SK-N-SH treated with all-trans-retinoic acid at 6 μM for 48 hours (cell line): ENCODE data around the gene CLEC16A.

Experiments used
- ARNTL ChIP-seq: fragments of 450-650 bp; formaldehyde crosslinking; IDR thresholded peaks from 2 replicates; pipeline ENCODE4 v1.5.0; 2020; ENCODE audit warnings: low read depth, mild to moderate bottlenecking, moderate library complexity, borderline replicate concordance
- CREB5 ChIP-seq: fragments of 250-450 bp; sonication (Bioruptor Pico); IDR thresholded peaks from 2 replicates; pipeline ENCODE4 v1.5.1; 2020; ENCODE audit warnings: low read depth, mild to moderate bottlenecking, moderate library complexity
- CSDC2 ChIP-seq: fragments of 250-450 bp; sonication (Bioruptor Pico); IDR thresholded peaks from 2 replicates; pipeline ENCODE4 v1.5.0; 2020; ENCODE audit warnings: mild to moderate bottlenecking, moderate library complexity
- GLIS3 ChIP-seq: fragments of 250-450 bp; sonication (Bioruptor Pico); IDR thresholded peaks from 2 replicates; pipeline ENCODE4 v1.5.0; 2020; ENCODE audit warnings: mild to moderate bottlenecking, moderate library complexity
- ISL1 ChIP-seq: fragments of 250-450 bp; sonication (Bioruptor Pico); IDR thresholded peaks from 2 replicates; pipeline ENCODE4 v2.1.2; 2022; ENCODE audit warnings: mild to moderate bottlenecking, moderate library complexity
- PATZ1 ChIP-seq: fragments of 250-450 bp; sonication (Bioruptor Pico); IDR thresholded peaks from 2 replicates; pipeline ENCODE4 v1.8.0; 2020; ENCODE audit warnings: mild to moderate bottlenecking, moderate library complexity, borderline replicate concordance
- SNAI2 ChIP-seq: fragments of 250-450 bp; sonication (Bioruptor Pico); IDR thresholded peaks from 2 replicates; pipeline ENCODE4 v1.5.0; 2020; ENCODE audit warnings: mild to moderate bottlenecking, moderate library complexity
- TOX ChIP-seq: fragments of 250-450 bp; sonication (Bioruptor Pico); IDR thresholded peaks from 2 replicates; pipeline ENCODE4 v1.8.0; 2021; ENCODE audit warnings: mild to moderate bottlenecking, moderate library complexity, borderline replicate concordance
- ZFP3 ChIP-seq: fragments of 250-450 bp; sonication (Bioruptor Pico); IDR thresholded peaks from 2 replicates; pipeline ENCODE4 v1.5.0; 2020; ENCODE audit warnings: mild to moderate bottlenecking, moderate library complexity

- no peak for TF ChIP-seq TOX (CRISPR knock-in tag)
- TF ChIP-seq PATZ1 (CRISPR knock-in tag): no peak
- no peak for TF ChIP-seq SNAI2 (CRISPR knock-in tag)
- TF ChIP-seq CREB5: no peak
- no peak for TF ChIP-seq ARNTL (CRISPR knock-in tag)
- no peak for TF ChIP-seq CSDC2
- TF ChIP-seq GLIS3 (CRISPR knock-in tag): no peak
- no peak for TF ChIP-seq ISL1 (CRISPR knock-in tag)
- TF ChIP-seq ZFP3 (CRISPR knock-in tag): no peak
These were observed 205.8 kb downstream of the CLEC16A start for GRCh38 chr16:11150190-11150589.
